ENCODE data around the gene B4GALNT4. TPM values are rescaled to one million over a fixed set of nuclear protein-coding genes. Genes with fewer than 3 reads are reported as not detected.

The B4GALNT4 gene
- total RNA-seq, 1 experiment from 2014 or later = 88.0 TPM

DNA sequence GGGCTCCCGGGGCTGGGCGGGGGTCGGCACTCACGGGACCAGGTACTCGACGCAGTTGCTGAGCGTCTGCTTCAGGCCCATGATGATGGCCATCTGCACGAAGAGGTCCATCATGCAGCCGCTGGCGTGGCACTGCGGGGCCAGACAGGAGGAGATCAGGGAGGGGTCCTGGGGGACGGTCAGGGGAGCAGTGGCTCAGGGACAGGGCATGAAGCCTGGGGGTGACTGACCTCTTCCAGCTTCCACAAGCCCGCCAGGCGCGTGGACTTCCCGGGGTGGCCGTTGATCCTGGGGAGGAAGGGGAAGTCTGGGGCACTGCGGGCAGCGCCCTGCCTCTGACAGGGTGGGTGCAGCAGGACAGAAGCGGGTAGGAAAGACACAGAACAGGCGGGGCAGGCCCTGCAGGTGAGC lies 51.6 kb downstream of the B4GALNT4 start:
- H3K36me3 Mint-ChIP-seq = no peaks in the 10 kb centered on the region; the same call in 1 of the 2 replicates
- DNase-seq (ENCODE audit: low spot score) = peak; percentile 11
- ChIA-PET POLR2A (no interaction called here), CTCF (interaction anchor here (1.3 kb wide), 1 partner anchor 27 kb away, joined by 3 read pairs; no protein-coding TSS in a partner anchor)
- H3K4me3 Mint-ChIP-seq = no peak overlapping the region
- no peaks in the 10 kb centered on the region for H3K9me3 Mint-ChIP-seq
- no peak overlapping the region for H3K27ac Mint-ChIP-seq
- no peak for ATAC-seq
- peaks cover 22% of the 10 kb centered on the region for H3K27me3 Mint-ChIP-seq (ENCODE audit: low read depth)
- TF ChIP-seq SP1 (CRISPR knock-in tag; conservative IDR thresholded peaks at IDR 0.05) (no peak), OVOL2 (CRISPR knock-in tag; IDR thresholded peaks at IDR 0.05; ENCODE audit: borderline replicate concordance) (no peak), ZSCAN18 (CRISPR knock-in tag; IDR thresholded peaks at IDR 0.05) (no peak), TP53 (CRISPR knock-in tag; IDR thresholded peaks at IDR 0.05) (no peak), HMGA2 (CRISPR knock-in tag; IDR thresholded peaks at IDR 0.05) (no peak)
- TF ChIP-seq, protein P1, sequence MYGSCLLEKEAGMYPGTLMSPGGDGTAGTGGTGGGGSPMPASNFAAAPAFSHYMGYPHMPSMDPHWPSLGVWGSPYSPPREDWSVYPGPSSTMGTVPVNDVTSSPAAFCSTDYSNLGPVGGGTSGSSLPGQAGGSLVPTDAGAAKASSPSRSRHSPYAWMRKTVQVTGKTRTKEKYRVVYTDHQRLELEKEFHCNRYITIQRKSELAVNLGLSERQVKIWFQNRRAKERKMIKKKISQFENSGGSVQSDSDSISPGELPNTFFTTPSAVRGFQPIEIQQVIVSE (CRISPR knock-in tag; IDR thresholded peaks at IDR 0.05; ENCODE audit: borderline replicate concordance) = no peak
- TF ChIP-seq, protein P2, sequence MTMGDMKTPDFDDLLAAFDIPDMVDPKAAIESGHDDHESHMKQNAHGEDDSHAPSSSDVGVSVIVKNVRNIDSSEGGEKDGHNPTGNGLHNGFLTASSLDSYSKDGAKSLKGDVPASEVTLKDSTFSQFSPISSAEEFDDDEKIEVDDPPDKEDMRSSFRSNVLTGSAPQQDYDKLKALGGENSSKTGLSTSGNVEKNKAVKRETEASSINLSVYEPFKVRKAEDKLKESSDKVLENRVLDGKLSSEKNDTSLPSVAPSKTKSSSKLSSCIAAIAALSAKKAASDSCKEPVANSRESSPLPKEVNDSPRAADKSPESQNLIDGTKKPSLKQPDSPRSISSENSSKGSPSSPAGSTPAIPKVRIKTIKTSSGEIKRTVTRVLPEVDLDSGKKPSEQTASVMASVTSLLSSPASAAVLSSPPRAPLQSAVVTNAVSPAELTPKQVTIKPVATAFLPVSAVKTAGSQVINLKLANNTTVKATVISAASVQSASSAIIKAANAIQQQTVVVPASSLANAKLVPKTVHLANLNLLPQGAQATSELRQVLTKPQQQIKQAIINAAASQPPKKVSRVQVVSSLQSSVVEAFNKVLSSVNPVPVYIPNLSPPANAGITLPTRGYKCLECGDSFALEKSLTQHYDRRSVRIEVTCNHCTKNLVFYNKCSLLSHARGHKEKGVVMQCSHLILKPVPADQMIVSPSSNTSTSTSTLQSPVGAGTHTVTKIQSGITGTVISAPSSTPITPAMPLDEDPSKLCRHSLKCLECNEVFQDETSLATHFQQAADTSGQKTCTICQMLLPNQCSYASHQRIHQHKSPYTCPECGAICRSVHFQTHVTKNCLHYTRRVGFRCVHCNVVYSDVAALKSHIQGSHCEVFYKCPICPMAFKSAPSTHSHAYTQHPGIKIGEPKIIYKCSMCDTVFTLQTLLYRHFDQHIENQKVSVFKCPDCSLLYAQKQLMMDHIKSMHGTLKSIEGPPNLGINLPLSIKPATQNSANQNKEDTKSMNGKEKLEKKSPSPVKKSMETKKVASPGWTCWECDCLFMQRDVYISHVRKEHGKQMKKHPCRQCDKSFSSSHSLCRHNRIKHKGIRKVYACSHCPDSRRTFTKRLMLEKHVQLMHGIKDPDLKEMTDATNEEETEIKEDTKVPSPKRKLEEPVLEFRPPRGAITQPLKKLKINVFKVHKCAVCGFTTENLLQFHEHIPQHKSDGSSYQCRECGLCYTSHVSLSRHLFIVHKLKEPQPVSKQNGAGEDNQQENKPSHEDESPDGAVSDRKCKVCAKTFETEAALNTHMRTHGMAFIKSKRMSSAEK (CRISPR knock-in tag; IDR thresholded peaks at IDR 0.05; ENCODE audit: borderline replicate concordance) = no peak
- TF ChIP-seq, protein P3, sequence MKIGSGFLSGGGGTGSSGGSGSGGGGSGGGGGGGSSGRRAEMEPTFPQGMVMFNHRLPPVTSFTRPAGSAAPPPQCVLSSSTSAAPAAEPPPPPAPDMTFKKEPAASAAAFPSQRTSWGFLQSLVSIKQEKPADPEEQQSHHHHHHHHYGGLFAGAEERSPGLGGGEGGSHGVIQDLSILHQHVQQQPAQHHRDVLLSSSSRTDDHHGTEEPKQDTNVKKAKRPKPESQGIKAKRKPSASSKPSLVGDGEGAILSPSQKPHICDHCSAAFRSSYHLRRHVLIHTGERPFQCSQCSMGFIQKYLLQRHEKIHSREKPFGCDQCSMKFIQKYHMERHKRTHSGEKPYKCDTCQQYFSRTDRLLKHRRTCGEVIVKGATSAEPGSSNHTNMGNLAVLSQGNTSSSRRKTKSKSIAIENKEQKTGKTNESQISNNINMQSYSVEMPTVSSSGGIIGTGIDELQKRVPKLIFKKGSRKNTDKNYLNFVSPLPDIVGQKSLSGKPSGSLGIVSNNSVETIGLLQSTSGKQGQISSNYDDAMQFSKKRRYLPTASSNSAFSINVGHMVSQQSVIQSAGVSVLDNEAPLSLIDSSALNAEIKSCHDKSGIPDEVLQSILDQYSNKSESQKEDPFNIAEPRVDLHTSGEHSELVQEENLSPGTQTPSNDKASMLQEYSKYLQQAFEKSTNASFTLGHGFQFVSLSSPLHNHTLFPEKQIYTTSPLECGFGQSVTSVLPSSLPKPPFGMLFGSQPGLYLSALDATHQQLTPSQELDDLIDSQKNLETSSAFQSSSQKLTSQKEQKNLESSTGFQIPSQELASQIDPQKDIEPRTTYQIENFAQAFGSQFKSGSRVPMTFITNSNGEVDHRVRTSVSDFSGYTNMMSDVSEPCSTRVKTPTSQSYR (CRISPR knock-in tag; IDR thresholded peaks at IDR 0.05) = no peak
- H3K4me1 Mint-ChIP-seq = peaks cover 9% of the 10 kb centered on the region

- TF ChIP-seq, protein P3 (CRISPR knock-in tag; IDR thresholded peaks at IDR 0.05) = no peak
- TF ChIP-seq ELF4 (CRISPR knock-in tag; IDR thresholded peaks at IDR 0.05; ENCODE audit: low read depth) = no peak
- TF ChIP-seq TEAD4 (CRISPR knock-in tag; IDR thresholded peaks at IDR 0.05) = no peak
- no peak for TF ChIP-seq JAZF1 (CRISPR knock-in tag; IDR thresholded peaks at IDR 0.05)
- TF ChIP-seq IRF1 (CRISPR knock-in tag; IDR thresholded peaks at IDR 0.05) = no peak
- TF ChIP-seq NFATC4 (CRISPR knock-in tag; IDR thresholded peaks at IDR 0.05) = no peak
- no peak for TF ChIP-seq USF1 (CRISPR knock-in tag; IDR thresholded peaks at IDR 0.05)
- TF ChIP-seq NR3C1 (CRISPR knock-in tag; conservative IDR thresholded peaks at IDR 0.05; ENCODE audit: low read depth) = no peak
- no peak for TF ChIP-seq ZNF671 (CRISPR knock-in tag; IDR thresholded peaks at IDR 0.05)
- TF ChIP-seq, protein P1 (CRISPR knock-in tag; IDR thresholded peaks at IDR 0.05; ENCODE audit: borderline replicate concordance) = no peak
- no peak for TF ChIP-seq CREB1 (CRISPR knock-in tag; IDR thresholded peaks at IDR 0.05)
- no peak for TF ChIP-seq GTF2I (CRISPR knock-in tag; conservative IDR thresholded peaks at IDR 0.05)
- POLR2A ChIA-PET = no interaction called here
- no peak for DNase-seq (ENCODE audit: low spot score)
- Mint-ChIP-seq H3K27me3 (ENCODE audit: low read depth) (peaks cover 19% of the 10 kb centered on the region), H3K27ac (peak overlapping the region; percentile 52; the same call in 1 of the 2 replicates), H3K36me3 (no peaks in the 10 kb centered on the region; the same call in 1 of the 2 replicates), H3K4me3 (no peak overlapping the region), H3K9me3 (no peaks in the 10 kb centered on the region), H3K4me1 (peaks cover 5% of the 10 kb centered on the region)
- CTCF ChIA-PET = interaction anchor here (1.0 kb wide), 1 partner anchor 24 kb away, joined by 3 read pairs; no protein-coding TSS in a partner anchor
- ATAC-seq = no peak
These were observed 53.0 kb downstream of the B4GALNT4 start for GRCh38 chr11:422249-422656.

Measured in WTC11 (cell line).